Liver (tissue), 9 donors: ENCODE measurements around the gene WNK4. TPM values are rescaled to one million over a fixed set of nuclear protein-coding genes. Genes with fewer than 3 reads are reported as not detected.

Source experiments
- DNase-seq: peaks from one replicate; pipeline ENCODE4 v3.0.0-alpha.2; 2017; ENCODE audit warnings: low spot score
- H3K27ac ChIP-seq, 2 donors: one replicate each; pipeline ENCODE4 v1.7.0; 2013; ENCODE audit warnings: inconsistent platforms in 2 of 2, low read length in 2 of 2, control low read depth in 1 of 2, low read depth in 1 of 2, mild to moderate bottlenecking in 1 of 2
- H3K27me3 ChIP-seq, 4 donors: one replicate each; pipeline versions ENCODE4 v1.6.1 to v1.7.0; 2013; ENCODE audit warnings: low read length in 3 of 4, inconsistent platforms in 1 of 4, mild to moderate bottlenecking in 1 of 4, moderate library complexity in 1 of 4; ENCODE audit not compliant: control insufficient read depth in 4 of 4, insufficient read depth in 4 of 4
- H3K36me3 ChIP-seq, 4 donors: one replicate each; pipeline versions ENCODE4 v1.6.1 to v1.7.0; 2013; ENCODE audit warnings: low read length in 3 of 4, mild to moderate bottlenecking in 3 of 4, low read depth in 1 of 4, moderate library complexity in 1 of 4; ENCODE audit not compliant: control insufficient read depth in 4 of 4, insufficient read depth in 3 of 4
- H3K4me1 ChIP-seq, 4 donors: one replicate each; pipeline versions ENCODE4 v1.6.1 to v1.7.0; 2013; ENCODE audit warnings: low read length in 3 of 4, mild to moderate bottlenecking in 3 of 4, moderate library complexity in 1 of 4; ENCODE audit not compliant: control insufficient read depth in 4 of 4, insufficient read depth in 4 of 4
- H3K4me3 ChIP-seq, 3 donors: one replicate each; pipeline versions ENCODE4 v1.6.1 to v1.7.0; 2013; ENCODE audit warnings: low read length in 3 of 3, control low read depth in 1 of 3, low read depth in 1 of 3, mild to moderate bottlenecking in 1 of 3
- H3K9ac ChIP-seq, 2 donors: one replicate each; pipeline ENCODE4 v1.7.0; 2013; ENCODE audit warnings: low read length in 2 of 2, mild to moderate bottlenecking in 2 of 2, moderate library complexity in 2 of 2, control low read depth in 1 of 2, low read depth in 1 of 2
- H3K9me3 ChIP-seq, 4 donors: one replicate each; pipeline versions ENCODE4 v1.6.1 to v1.7.0; 2013; ENCODE audit warnings: low read length in 3 of 4; ENCODE audit not compliant: control insufficient read depth in 4 of 4
- EGR1 ChIP-seq, 2 donors: IDR thresholded peaks; 2 replicates each; pipeline ENCODE4 v1.6.1; 2016 to 2018; ENCODE audit warnings: antibody characterized with exemption in 2 of 2, low read depth in 2 of 2
- FOXA1 ChIP-seq: IDR thresholded peaks from 2 replicates; pipeline ENCODE4 v1.6.1; 2016; ENCODE audit warnings: antibody characterized with exemption
- FOXA2 ChIP-seq: IDR thresholded peaks from 2 replicates; pipeline ENCODE4 v1.6.1; 2016; ENCODE audit warnings: antibody characterized with exemption
- GABPA ChIP-seq, 2 donors: IDR thresholded peaks in 1 of 2; conservative IDR thresholded peaks in 1 of 2; 2 replicates each; pipeline ENCODE4 v1.6.1; 2016; ENCODE audit warnings: antibody characterized with exemption in 2 of 2, mild to moderate bottlenecking in 1 of 2, moderate library complexity in 1 of 2
- HNF4A ChIP-seq, 2 donors: conservative IDR thresholded peaks; 2 replicates each; pipeline ENCODE4 v1.6.1; 2016; ENCODE audit warnings: antibody characterized with exemption in 2 of 2, mild to moderate bottlenecking in 2 of 2
- HNF4G ChIP-seq: IDR thresholded peaks from 2 replicates; pipeline ENCODE4 v1.6.1; 2016; ENCODE audit warnings: antibody characterized with exemption
- JUND ChIP-seq, 2 donors: IDR thresholded peaks; 2 replicates each; pipeline ENCODE4 v1.6.1; 2016; ENCODE audit warnings: antibody characterized with exemption in 2 of 2
- MAX ChIP-seq: IDR thresholded peaks from 2 replicates; pipeline ENCODE4 v1.6.1; 2016; ENCODE audit warnings: antibody characterized with exemption
- NR2F2 ChIP-seq: IDR thresholded peaks from 2 replicates; pipeline ENCODE4 v1.6.1; 2016; ENCODE audit warnings: antibody characterized with exemption
- RAD21 ChIP-seq, 2 donors: IDR thresholded peaks; 2 replicates each; pipeline ENCODE4 v1.6.1; 2016; ENCODE audit warnings: antibody characterized with exemption in 2 of 2, mild to moderate bottlenecking in 2 of 2
- TAF1 ChIP-seq: conservative IDR thresholded peaks from 2 replicates; pipeline ENCODE4 v1.6.1; 2016; ENCODE audit warnings: antibody characterized with exemption, mild to moderate bottlenecking
- YY1 ChIP-seq: IDR thresholded peaks from 2 replicates; pipeline ENCODE4 v1.6.1; 2016; ENCODE audit warnings: antibody characterized with exemption, mild to moderate bottlenecking
- ZBTB33 ChIP-seq: IDR thresholded peaks from 2 replicates; pipeline ENCODE4 v1.6.1; 2016; ENCODE audit warnings: antibody characterized with exemption
- WGBS: extraction: QIAGEN DNeasy Blood & Tissue Kit; methylation state at CpG from one replicate; pipeline ENCODE4 v1.1.7; 2013; 5-methylcytosine and 5-hydroxymethylcytosine counted together
- polyA plus RNA-seq, 2 donors: library from polyadenylated mRNA; stranded (reverse) in 1 of 2; unstranded in 1 of 2; fragments of 200-250 nt in 1 of 2; fragments of >200 nt in 1 of 2; fragmentation: Nextera tagmentation in 1 of 2; extraction: Ambion mirVana in 1 of 2; gene quantifications; one replicate each; pipeline versions ENCODE4 v1.2.1 to v1.2.3, GENCODE V29; 2013 to 2015
- total RNA-seq, 2 donors: library from RNA; depleted of rRNA; stranded (reverse); fragments of >200 nt; gene quantifications; one replicate each; pipeline ENCODE4 v1.2.3, GENCODE V29; 2014
- TF ChIP-seq, protein P1 (sequence below): IDR thresholded peaks from 2 replicates; pipeline ENCODE4 v1.6.1; 2016; ENCODE audit warnings: antibody characterized with exemption, mild to moderate bottlenecking
- donor health status: healthy.
- donor health status: healthy.
- donor health status: healthy.
- donor health status: healthy.
- donor health status: healthy.

WNK4 gene
- total and polyA plus RNA-seq, 4 donors: 0.33 to 7.5 (median 0.50) TPM

DNA sequence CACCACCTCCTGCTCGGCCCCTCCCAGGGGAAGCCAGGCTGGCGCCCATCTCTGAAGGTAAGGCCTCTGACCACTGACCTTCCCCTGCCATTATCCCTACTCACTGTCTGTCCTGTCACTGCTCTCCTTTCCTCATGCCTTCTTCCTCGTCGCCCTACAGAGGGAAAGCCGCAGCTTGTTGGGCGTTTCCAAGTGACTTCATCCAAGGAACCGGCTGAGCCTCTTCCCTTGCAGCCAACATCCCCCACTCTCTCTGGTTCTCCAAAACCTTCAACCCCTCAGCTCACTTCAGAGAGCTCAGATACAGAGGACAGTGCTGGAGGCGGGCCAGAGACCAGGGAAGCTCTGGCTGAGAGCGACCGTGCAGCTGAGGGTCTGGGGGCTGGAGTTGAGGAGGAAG is 15.1 kb downstream of the WNK4 start:
- Histone ChIP-seq H3K36me3 (peaks cover 0 to 2% (median under 1%) of the 10 kb centered on the region in 4 donors), H3K27ac (no peak overlapping the region), H3K4me3 (no peak overlapping the region), H3K9ac (no peak overlapping the region), H3K27me3 (no peaks in the 10 kb centered on the region), H3K9me3 (no peaks in the 10 kb centered on the region), H3K4me1 (peaks cover 7 to 29% (median 18%) of the 10 kb centered on the region in 4 donors)
- no peak for DNase-seq
- 91% methylated on average over 10 of the region's 10 CpGs for WGBS
- TF ChIP-seq FOXA2: no peak
- no peak for TF ChIP-seq FOXA1
- no peak for TF ChIP-seq EGR1 (IDR thresholded peaks at IDR 0.05; ENCODE audit: low read depth in 2 of 2)
- no peak for TF ChIP-seq YY1
- TF ChIP-seq HNF4G: no peak
- TF ChIP-seq, protein P1, sequence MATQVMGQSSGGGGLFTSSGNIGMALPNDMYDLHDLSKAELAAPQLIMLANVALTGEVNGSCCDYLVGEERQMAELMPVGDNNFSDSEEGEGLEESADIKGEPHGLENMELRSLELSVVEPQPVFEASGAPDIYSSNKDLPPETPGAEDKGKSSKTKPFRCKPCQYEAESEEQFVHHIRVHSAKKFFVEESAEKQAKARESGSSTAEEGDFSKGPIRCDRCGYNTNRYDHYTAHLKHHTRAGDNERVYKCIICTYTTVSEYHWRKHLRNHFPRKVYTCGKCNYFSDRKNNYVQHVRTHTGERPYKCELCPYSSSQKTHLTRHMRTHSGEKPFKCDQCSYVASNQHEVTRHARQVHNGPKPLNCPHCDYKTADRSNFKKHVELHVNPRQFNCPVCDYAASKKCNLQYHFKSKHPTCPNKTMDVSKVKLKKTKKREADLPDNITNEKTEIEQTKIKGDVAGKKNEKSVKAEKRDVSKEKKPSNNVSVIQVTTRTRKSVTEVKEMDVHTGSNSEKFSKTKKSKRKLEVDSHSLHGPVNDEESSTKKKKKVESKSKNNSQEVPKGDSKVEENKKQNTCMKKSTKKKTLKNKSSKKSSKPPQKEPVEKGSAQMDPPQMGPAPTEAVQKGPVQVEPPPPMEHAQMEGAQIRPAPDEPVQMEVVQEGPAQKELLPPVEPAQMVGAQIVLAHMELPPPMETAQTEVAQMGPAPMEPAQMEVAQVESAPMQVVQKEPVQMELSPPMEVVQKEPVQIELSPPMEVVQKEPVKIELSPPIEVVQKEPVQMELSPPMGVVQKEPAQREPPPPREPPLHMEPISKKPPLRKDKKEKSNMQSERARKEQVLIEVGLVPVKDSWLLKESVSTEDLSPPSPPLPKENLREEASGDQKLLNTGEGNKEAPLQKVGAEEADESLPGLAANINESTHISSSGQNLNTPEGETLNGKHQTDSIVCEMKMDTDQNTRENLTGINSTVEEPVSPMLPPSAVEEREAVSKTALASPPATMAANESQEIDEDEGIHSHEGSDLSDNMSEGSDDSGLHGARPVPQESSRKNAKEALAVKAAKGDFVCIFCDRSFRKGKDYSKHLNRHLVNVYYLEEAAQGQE: no peak
- no peak for TF ChIP-seq TAF1
- TF ChIP-seq GABPA (IDR thresholded peaks at IDR 0.05 in 1 of 2, conservative IDR thresholded peaks at IDR 0.05 in 1 of 2): no peak
- no peak for TF ChIP-seq NR2F2
- TF ChIP-seq RAD21 (IDR thresholded peaks at IDR 0.05): no peak
- no peak for TF ChIP-seq JUND (IDR thresholded peaks at IDR 0.05)
- TF ChIP-seq MAX: no peak
- TF ChIP-seq ZBTB33: no peak
- TF ChIP-seq HNF4A (conservative IDR thresholded peaks at IDR 0.05): no peak

DNA sequence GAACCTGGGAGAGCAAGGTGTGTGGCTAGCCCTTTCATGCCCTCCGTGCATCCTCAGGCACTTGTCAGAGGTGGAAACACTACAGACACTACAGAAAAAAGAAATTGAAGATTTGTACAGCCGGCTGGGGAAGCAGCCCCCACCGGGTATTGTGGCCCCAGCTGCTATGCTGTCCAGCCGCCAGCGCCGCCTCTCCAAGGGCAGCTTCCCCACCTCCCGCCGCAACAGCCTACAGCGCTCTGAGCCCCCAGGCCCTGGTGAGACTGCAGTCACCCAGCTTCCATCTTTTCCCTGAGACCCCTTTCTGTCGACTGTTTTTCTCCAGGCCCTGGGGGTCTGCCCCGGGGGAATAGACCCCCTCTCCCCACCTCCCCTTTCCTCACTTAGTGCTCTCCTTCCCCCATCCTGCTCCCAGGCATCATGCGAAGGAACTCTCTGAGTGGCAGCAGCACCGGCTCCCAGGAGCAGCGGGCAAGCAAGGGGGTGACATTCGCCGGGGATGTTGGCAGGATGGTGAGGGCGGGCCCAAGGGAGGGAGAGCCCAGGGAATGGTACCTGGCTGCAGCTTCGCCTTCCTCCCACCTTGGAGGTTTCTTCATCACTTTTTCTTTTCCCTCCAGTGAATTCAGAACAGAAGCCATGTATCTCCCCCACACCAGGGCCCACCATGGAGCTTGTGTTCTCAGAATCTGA is 15.8 kb downstream of the WNK4 start:
- no peak overlapping the region for H3K27ac ChIP-seq
- 93% methylated on average over 18 of the region's 18 CpGs for WGBS
- H3K27me3 ChIP-seq: no peaks in the 10 kb centered on the region
- no peak for TF ChIP-seq FOXA1
- H3K4me1 ChIP-seq: peaks cover 7 to 29% (median 18%) of the 10 kb centered on the region in 4 donors
- no peak overlapping the region for H3K4me3 ChIP-seq
- no peaks in the 10 kb centered on the region for H3K9me3 ChIP-seq
- H3K9ac ChIP-seq: no peak overlapping the region
- H3K36me3 ChIP-seq: peaks cover 0 to 2% (median under 1%) of the 10 kb centered on the region in 4 donors
- DNase-seq: no peak
